K562 (cell line): ENCODE data around the gene NFATC2. TPM values are rescaled to one million over a fixed set of nuclear protein-coding genes. Genes with fewer than 3 reads are reported as not detected.
A peak's percentile ranks its signal among the peaks of the same experiment; 100 is the strongest.

ENCODE experiments used
- ATAC-seq: fragments of 200-7000 bp; cut with Tn5 transposase; 3 replicates; pipeline ENCODE4 v1.9.1; 2020; ENCODE audit warnings: moderate library complexity
- BruUV-seq: library from RNA; stranded (reverse); fragments of 400-500 nt; replicated peaks from 2 replicates; lab custom pipeline; 2021; lab: Mats Ljungman, UMichigan
- CTCF ChIA-PET: fragments of 300-600 bp; formaldehyde crosslinking; extraction: SDS; loops from one replicate; lab custom pipeline; 2021; ENCODE audit warnings: low intra/inter-chr PET ratio; lab: Yijun Ruan, JAX
- POLR2A ChIA-PET: fragments of 300-600, 350-650 bp; sonication (Branson Sonifier 250); formaldehyde crosslinking; extraction: SDS; loops from one replicate; lab custom pipeline; 2021; ENCODE audit warnings: antibody characterized with exemption, inconsistent platforms; lab: Yijun Ruan, JAX
- DNase-seq, 4 experiments: peaks; one replicate each; pipeline versions ENCODE4 v3.0.0 to v3.0.0-alpha.2; 2011 to 2018; ENCODE audit warnings: low spot score in 3 of 4, mixed read lengths in 3 of 4; ENCODE audit errors: extremely low read depth in 1 of 4
- FAIRE-seq: peaks from 2 replicates; lab custom pipeline; 2011; peaks lifted over from hg19 to GRCh38; lab: Jason Lieb, UNC
- H2AFZ ChIP-seq: 2 replicates; pipeline ENCODE4 v1.6.0; 2011; ENCODE audit warnings: low read depth, low read length, control low read depth, inconsistent platforms
- H3K27ac ChIP-seq: fragments of 200-600 bp; 3 replicates; pipeline ENCODE4 v1.8.0; 2011; ENCODE audit warnings: low read depth, mild to moderate bottlenecking, control low read depth, inconsistent platforms, low read length, moderate library complexity, mixed read lengths; ENCODE audit errors: extremely low read depth
- H3K27me3 ChIP-seq, 2 experiments: fragments of 300-600 bp in 1 of 2; 2 replicates in 1 of 2; 3 replicates in 1 of 2; pipeline versions ENCODE4 v1.6.0 to v1.8.0; 2011; ENCODE audit warnings: inconsistent platforms in 2 of 2, low read length in 2 of 2, mild to moderate bottlenecking in 1 of 2, mixed read lengths in 1 of 2, moderate library complexity in 1 of 2; ENCODE audit not compliant: control insufficient read depth in 2 of 2, insufficient read depth in 2 of 2
- H3K36me3 ChIP-seq: fragments of 300-600 bp; 3 replicates; pipeline ENCODE4 v1.8.0; 2011; ENCODE audit warnings: mild to moderate bottlenecking, low read length, inconsistent platforms; ENCODE audit not compliant: control insufficient read depth, insufficient read depth
- H3K4me1 ChIP-seq, 2 experiments: fragments of 200-600 bp in 1 of 2; replicated peaks in 1 of 2; 2 replicates in 1 of 2; 3 replicates in 1 of 2; pipeline versions ENCODE4 v1.5.1 to v1.8.0; 2011; ENCODE audit warnings: inconsistent platforms in 2 of 2, low read length in 2 of 2, mild to moderate bottlenecking in 1 of 2, mixed read lengths in 1 of 2, moderate library complexity in 1 of 2; ENCODE audit not compliant: control insufficient read depth in 2 of 2, insufficient read depth in 2 of 2
- H3K4me2 ChIP-seq: 2 replicates; pipeline ENCODE4 v1.6.1; 2011; ENCODE audit warnings: low read length, control low read depth, inconsistent platforms, mixed read lengths; ENCODE audit not compliant: insufficient read depth
- H3K4me3 ChIP-seq: fragments of 200-600 bp; sonication (generic), shearing (Covaris generic); 2 replicates; pipeline ENCODE4 v1.5.1; 2016; ENCODE audit warnings: control low read depth, inconsistent platforms
- H3K79me2 ChIP-seq: fragments of 200-600 bp; 3 replicates; pipeline ENCODE4 v1.8.0; 2011; ENCODE audit warnings: low read length, inconsistent platforms; ENCODE audit not compliant: control insufficient read depth, insufficient read depth
- H3K9ac ChIP-seq, 2 experiments: 2 replicates each; pipeline versions ENCODE4 v1.6.0 to v1.6.1; 2011; ENCODE audit warnings: low read depth in 2 of 2, low read length in 2 of 2, control low read depth in 1 of 2, inconsistent platforms in 1 of 2, mild to moderate bottlenecking in 1 of 2, mixed read lengths in 1 of 2; ENCODE audit not compliant: insufficient read depth in 1 of 2
- H3K9me1 ChIP-seq: one replicate; pipeline ENCODE4 v1.6.0; 2011; ENCODE audit warnings: inconsistent platforms, mild to moderate bottlenecking, low read length, moderate library complexity; ENCODE audit not compliant: control insufficient read depth, insufficient read depth
- H3K9me3 ChIP-seq: replicated peaks from 2 replicates; pipeline ENCODE4 v1.5.1; 2011; ENCODE audit warnings: low read depth, low read length, inconsistent platforms; ENCODE audit not compliant: control insufficient read depth, insufficient read depth
- H4K20me1 ChIP-seq: replicated peaks from 2 replicates; pipeline ENCODE4 v1.6.1; 2011; ENCODE audit warnings: low read length, inconsistent platforms, mixed read lengths; ENCODE audit not compliant: control insufficient read depth, insufficient read depth
- CBX2 ChIP-seq: fragments of 200-600 bp; sonication (generic); IDR thresholded peaks from one replicate; pipeline ENCODE4 v1.6.1; 2012; ENCODE audit warnings: mild to moderate bottlenecking, low read length, inconsistent platforms; ENCODE audit not compliant: insufficient read depth, poor library complexity, severe bottlenecking
- MIER1 ChIP-seq: fragments of 450-650 bp; IDR thresholded peaks from 2 replicates; pipeline ENCODE4 v1.6.1; 2016; ENCODE audit warnings: antibody characterized with exemption, mild to moderate bottlenecking, low read depth
- RBM22 ChIP-seq: fragments of 200-400 bp; formaldehyde crosslinking; IDR thresholded peaks from 2 replicates; pipeline ENCODE4 v1.6.1; 2018; ENCODE audit warnings: low read length, low read depth; ENCODE audit not compliant: poor library complexity, severe bottlenecking
- ZNF212 ChIP-seq: fragments of 450-650 bp; formaldehyde crosslinking; IDR thresholded peaks from 2 replicates; pipeline ENCODE4 v1.4.0; 2020; ENCODE audit warnings: mild to moderate bottlenecking
- ZNF445 ChIP-seq: fragments of 250-450 bp; sonication (Bioruptor Pico); IDR thresholded peaks from 2 replicates; pipeline ENCODE4 v1.4.0; 2020; ENCODE audit warnings: low read depth, mild to moderate bottlenecking, moderate library complexity
- ZNF639 ChIP-seq, 2 experiments: fragments of 200-800 bp in 1 of 2; sonication (Bioruptor generic) in 1 of 2; sonication (generic) in 1 of 2; formaldehyde crosslinking in 1 of 2; IDR thresholded peaks in 1 of 2; conservative IDR thresholded peaks in 1 of 2; 2 replicates each; pipeline versions ENCODE4 v1.5.0 to v1.6.1; 2016 to 2020; ENCODE audit warnings: missing compliant biosample characterization in 1 of 2, missing genetic modification characterization in 1 of 2, missing genetic modification reagents in 1 of 2
- WGBS: fragments of 100-300 bp; shearing (Covaris generic); methylation state at CpG from one replicate; pipeline ENCODE4 v1.1.6; 2016; ENCODE audit warnings: low coverage, mixed read lengths; ENCODE audit not compliant: insufficient coverage; ENCODE audit errors: missing lambda C conversion rate; 5-methylcytosine and 5-hydroxymethylcytosine counted together
- in situ Hi-C: fragments of 300-500 bp; cut with MboI; formaldehyde crosslinking; loops from 4 replicates; pipeline ENCODE4 v1.15.0; 2018; ENCODE audit warnings: inconsistent platforms, mixed read lengths
- intact Hi-C: fragments of 100-400 bp; cut with micrococcal nuclease; formaldehyde crosslinking; loops from 2 replicates; pipeline ENCODE4 v1.14.2; 2022
- polyA plus RNA-seq, 8 experiments: library from polyadenylated mRNA; depleted of rRNA in 4 of 8; stranded (reverse) in 5 of 8; unstranded in 3 of 8; fragments of >200 nt; fragmentation: Nextera tagmentation in 2 of 8; fragmentation: Illumina TruSeq in 1 of 8; extraction: Ambion mirVana in 2 of 8; extraction: Trizol in 1 of 8; gene quantifications; 2 replicates each; pipeline versions ENCODE4 v1.2.1 to v1.2.3, GENCODE V29; 2011 to 2014; ENCODE audit warnings: inconsistent platforms in 1 of 8, missing spikeins in 1 of 8
- total RNA-seq, 7 experiments: library from RNA; depleted of rRNA in 6 of 7; stranded (reverse); fragments of >200 nt in 6 of 7; fragmentation: Illumina TruSeq in 2 of 7; extraction: Trizol in 2 of 7; gene quantifications; 2 replicates each; pipeline versions ENCODE4 v1.2.1 to v1.2.3, GENCODE V29; 2011 to 2021; ENCODE audit warnings: low replicate concordance in 1 of 7

Gene NFATC2
- total and polyA plus RNA-seq, 9 of the 15 experiments (the other 6 are each of a cell fraction or from before 2014, with no cell fraction given) = 1.9 to 11.2 (median 3.0) TPM

- Histone ChIP-seq H3K27ac (no peak overlapping the region), H4K20me1 (peaks cover 3% of the 10 kb centered on the region; the same call in 1 of the 2 replicates), H3K4me1 (peaks cover 26 to 34% of the 10 kb centered on the region in 2 experiments), H3K9me3 (no peaks in the 10 kb centered on the region), H3K36me3 (peaks cover 24% of the 10 kb centered on the region), H2AFZ (no peak overlapping the region), H3K79me2 (peaks cover 93% of the 10 kb centered on the region), H3K4me2 (no peak overlapping the region), H3K9ac (peak overlapping the region in 1 of 2 experiments; percentile 14; a peak in 1 of 4 replicates), H3K4me3 (no peak overlapping the region), H3K27me3 (no peaks in the 10 kb centered on the region), H3K9me1 (no peaks in the 10 kb centered on the region)
- WGBS = 89% methylated on average over 18 of the region's 19 CpGs
- no peak for FAIRE-seq
- intact Hi-C loops (no loop called here), in situ Hi-C loops (no loop called here)
- ChIA-PET CTCF (no interaction called here), POLR2A (interaction anchor here (0.8 to 2.1 kb wide), 2 partner anchors 9 to 27 kb away, joined by 3 to 6 read pairs; partner anchors contain the start of gene NFATC2)
- BruUV-seq = no TSS peak
- DNase-seq = no peak
- TF ChIP-seq ZNF212 (CRISPR knock-in tag) = no peak
- TF ChIP-seq CBX2 = no peak
- TF ChIP-seq MIER1 = no peak
- no peak for TF ChIP-seq ZNF639 (CRISPR knock-in tag; conservative IDR thresholded peaks at IDR 0.05 in 1 of 2, IDR thresholded peaks at IDR 0.05 in 1 of 2)
- no peak for TF ChIP-seq RBM22
- no peak for TF ChIP-seq ZNF445 (CRISPR knock-in tag)
- no peak for ATAC-seq
Measured at GRCh38 chr20:51533291-51534172, 9.0 kb downstream of the NFATC2 start.
